GM12878 (cell line): Measurements from ENCODE around the gene GSPT1.

Experiments
- ATF2 ChIP-seq: IDR thresholded peaks from 2 replicates; pipeline ENCODE4 v1.6.1; 2012; ENCODE audit warnings: low read length, inconsistent platforms
- HCFC1 ChIP-seq: fragments of 150-350 bp; IDR thresholded peaks from 2 replicates; pipeline ENCODE4 v1.6.1; 2014; ENCODE audit warnings: low read length
- NFIC ChIP-seq: IDR thresholded peaks from 2 replicates; pipeline ENCODE4 v1.6.1; 2012; ENCODE audit warnings: low read depth, mild to moderate bottlenecking, inconsistent platforms, low read length, moderate library complexity
- RCOR1 ChIP-seq: conservative IDR thresholded peaks from 2 replicates; pipeline ENCODE4 v1.6.1; 2012; ENCODE audit warnings: low read depth, low read length, improper control_type of control experiment
- ZNF24 ChIP-seq: fragments of 450-650 bp; IDR thresholded peaks from 2 replicates; pipeline ENCODE4 v1.6.1; 2017; ENCODE audit warnings: antibody characterized with exemption, mild to moderate bottlenecking
- TF ChIP-seq, protein P1 (sequence below): IDR thresholded peaks from 2 replicates; pipeline ENCODE4 v1.6.1; 2012; ENCODE audit warnings: low read depth, low read length, improper control_type of control experiment

GRCh38 chr16:11913425-11914079 lies 2.2 kb downstream of the GSPT1 start:
- no peak for TF ChIP-seq RCOR1
- TF ChIP-seq ATF2 = 0 out of 2 replicates have a peak, but pooled peaks have one; percentile 14
- no peak for TF ChIP-seq HCFC1
- TF ChIP-seq ZNF24 = no peak
- 0 out of 2 replicates have a peak, but pooled peaks have one; percentile 7 for TF ChIP-seq NFIC
- TF ChIP-seq, protein P1, sequence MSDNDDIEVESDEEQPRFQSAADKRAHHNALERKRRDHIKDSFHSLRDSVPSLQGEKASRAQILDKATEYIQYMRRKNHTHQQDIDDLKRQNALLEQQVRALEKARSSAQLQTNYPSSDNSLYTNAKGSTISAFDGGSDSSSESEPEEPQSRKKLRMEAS = no peak
